ENCODE data around the gene FGD4. TPM values are rescaled to one million over a fixed set of nuclear protein-coding genes. Genes with fewer than 3 reads are reported as not detected.
A peak's percentile ranks its signal among the peaks of the same experiment; 100 is the strongest.

FGD4 gene
- total RNA-seq, 1 donor from 2014 or later: 54.6 TPM

- peak; percentile 99 for ATAC-seq
- DNase-seq (ENCODE audit: low spot score): peak; percentile 95
- intact Hi-C loops (cut with DNase I): loop anchor here (10.0 kb wide), 1 partner anchor 315 kb away; no protein-coding TSS in a partner anchor
Measured at GRCh38 chr12:32679091-32679919, 279.9 kb downstream of the FGD4 start, which contains the start of gene DNM1L. DNM1L (plus strand) TSS chr12:32679301; CDS start chr12:32679364, 63 bp downstream.

- ATAC-seq: no peak
Measured at GRCh38 chr12:32679920-32680237, 280.5 kb downstream of the FGD4 start.

DNA sequence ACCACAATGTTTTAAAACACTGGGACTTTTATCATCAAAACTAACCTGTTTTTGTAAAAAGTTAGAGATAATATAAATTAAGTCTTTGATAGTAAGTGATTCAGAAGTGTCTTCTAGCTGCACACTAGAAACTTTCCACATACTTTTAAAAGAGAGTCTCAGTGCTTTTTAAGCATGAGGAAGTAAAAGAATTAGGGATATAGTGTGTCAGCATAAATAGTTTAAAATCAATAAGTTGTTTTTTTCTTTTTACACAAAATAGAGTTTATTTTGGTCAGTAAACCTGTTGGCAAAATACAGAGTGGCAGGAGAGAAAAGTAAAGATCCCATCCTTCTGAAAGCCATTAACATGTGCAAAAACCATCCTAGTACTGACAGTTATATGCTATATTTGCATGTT, 281.4 kb downstream of the FGD4 start:
- no peak for ATAC-seq

More at GRCh38 chr12:32679920-32680237, 280.5 kb downstream of the FGD4 start:
- intact Hi-C loops (cut with DNase I): loop anchor here (10.0 kb wide), 1 partner anchor 315 kb away; no protein-coding TSS in a partner anchor
- no peak for DNase-seq (ENCODE audit: low spot score)

DNA sequence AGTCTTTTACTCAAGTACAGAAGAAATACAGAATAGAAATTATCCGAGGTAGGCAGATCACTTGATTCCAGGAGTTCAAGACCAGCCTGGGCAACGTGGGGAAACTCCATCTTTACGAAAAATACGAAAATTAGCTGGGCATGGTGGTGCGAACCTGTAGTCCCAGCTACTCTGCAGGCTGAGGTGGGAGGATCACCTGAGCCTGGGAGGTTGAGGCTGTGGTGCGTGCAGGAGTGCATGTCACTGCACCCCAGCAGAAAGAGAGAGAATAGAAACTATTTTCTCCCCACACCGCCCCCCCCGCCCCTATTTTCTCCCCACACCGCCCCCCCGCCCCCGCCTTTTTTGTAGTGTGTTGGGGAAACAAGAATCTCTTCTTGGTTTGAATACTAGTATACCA, 281.9 kb downstream of the FGD4 start:
- intact Hi-C loops (cut with DNase I): no loop called here
- DNase-seq (ENCODE audit: low spot score) (no peak), ATAC-seq (no peak)

More for the DNA sequence above, 281.4 kb downstream of the FGD4 start:
- intact Hi-C loops (cut with DNase I): no loop called here
- no peak for DNase-seq (ENCODE audit: low spot score)

- intact Hi-C loops (cut with DNase I): no loop called here
- DNase-seq (ENCODE audit: low spot score) (no peak), ATAC-seq (no peak)
Measured at GRCh38 chr12:32686340-32686739, 287.0 kb downstream of the FGD4 start.

GRCh38 chr12:32688786-32689185, 289.4 kb downstream of the FGD4 start:
- no peak for ATAC-seq
- DNase-seq (ENCODE audit: low spot score): no peak
- intact Hi-C loops (cut with DNase I): no loop called here

GRCh38 chr12:32690927-32691326, 291.6 kb downstream of the FGD4 start:
- DNase-seq (ENCODE audit: low spot score) (no peak), ATAC-seq (no peak)
- intact Hi-C loops (cut with DNase I): no loop called here

DNA sequence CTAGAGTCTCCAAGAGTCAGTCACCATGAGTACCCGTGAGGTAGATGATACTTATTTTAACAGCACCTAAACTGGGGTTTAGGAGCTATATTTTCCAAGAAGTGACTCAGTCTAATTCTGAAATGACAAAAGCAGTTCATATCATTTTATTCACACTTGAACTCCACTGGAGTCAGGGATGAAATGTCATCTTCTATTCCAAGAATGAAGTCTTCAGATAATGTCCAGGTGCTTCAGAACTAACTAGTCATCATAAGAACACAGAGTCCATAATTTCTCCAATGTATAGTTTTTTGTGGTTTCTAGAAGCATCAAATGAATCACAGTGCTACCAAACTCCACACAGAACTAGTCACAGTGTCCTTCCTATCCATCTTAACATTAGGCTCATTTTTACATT, 293.0 kb downstream of the FGD4 start:
- DNase-seq (ENCODE audit: low spot score) (no peak), ATAC-seq (no peak)
- intact Hi-C loops (cut with DNase I): no loop called here

GRCh38 chr12:32693036-32693435, 293.7 kb downstream of the FGD4 start:
- ATAC-seq: no peak

More at GRCh38 chr12:32693036-32693435, 293.7 kb downstream of the FGD4 start:
- no peak for DNase-seq (ENCODE audit: low spot score)
- intact Hi-C loops (cut with DNase I): no loop called here

Measured in sciatic nerve (tissue), 2 donors.